ENCODE results near the gene KCP. TPM values are rescaled to one million over a fixed set of nuclear protein-coding genes. Genes with fewer than 3 reads are reported as not detected.

The KCP gene
- total and polyA plus RNA-seq, 2 of the 13 experiments (the other 11 are each of a cell fraction or from before 2014, with no cell fraction given), result 0.37 to 1.0 TPM

GRCh38 chr7:128862571-128863432 lies 47.7 kb downstream of the KCP start, which contains the start of gene ATP6V1F (continued):
- TF ChIP-seq TRIM22 (IDR thresholded peaks at IDR 0.05), result no peak
- TF ChIP-seq ZNF382 (CRISPR knock-in tag; IDR thresholded peaks at IDR 0.05; ENCODE audit: borderline replicate concordance), result no peak
- TF ChIP-seq GTF3A (CRISPR knock-in tag; conservative IDR thresholded peaks at IDR 0.05), result no peak
- TF ChIP-seq, protein P1, sequence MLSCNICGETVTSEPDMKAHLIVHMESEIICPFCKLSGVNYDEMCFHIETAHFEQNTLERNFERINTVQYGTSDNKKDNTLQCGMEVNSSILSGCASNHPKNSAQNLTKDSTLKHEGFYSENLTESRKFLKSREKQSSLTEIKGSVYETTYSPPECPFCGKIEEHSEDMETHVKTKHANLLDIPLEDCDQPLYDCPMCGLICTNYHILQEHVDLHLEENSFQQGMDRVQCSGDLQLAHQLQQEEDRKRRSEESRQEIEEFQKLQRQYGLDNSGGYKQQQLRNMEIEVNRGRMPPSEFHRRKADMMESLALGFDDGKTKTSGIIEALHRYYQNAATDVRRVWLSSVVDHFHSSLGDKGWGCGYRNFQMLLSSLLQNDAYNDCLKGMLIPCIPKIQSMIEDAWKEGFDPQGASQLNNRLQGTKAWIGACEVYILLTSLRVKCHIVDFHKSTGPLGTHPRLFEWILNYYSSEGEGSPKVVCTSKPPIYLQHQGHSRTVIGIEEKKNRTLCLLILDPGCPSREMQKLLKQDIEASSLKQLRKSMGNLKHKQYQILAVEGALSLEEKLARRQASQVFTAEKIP (CRISPR knock-in tag; IDR thresholded peaks at IDR 0.05; ENCODE audit: borderline replicate concordance), result no peak
- no peak; the same call in 1 of the 2 replicates for TF ChIP-seq MYC (CRISPR knock-in tag; IDR thresholded peaks at IDR 0.05; ENCODE audit: borderline replicate concordance)
- TF ChIP-seq ZNF12 (CRISPR knock-in tag; IDR thresholded peaks at IDR 0.05), result no peak
- TF ChIP-seq, protein P2, sequence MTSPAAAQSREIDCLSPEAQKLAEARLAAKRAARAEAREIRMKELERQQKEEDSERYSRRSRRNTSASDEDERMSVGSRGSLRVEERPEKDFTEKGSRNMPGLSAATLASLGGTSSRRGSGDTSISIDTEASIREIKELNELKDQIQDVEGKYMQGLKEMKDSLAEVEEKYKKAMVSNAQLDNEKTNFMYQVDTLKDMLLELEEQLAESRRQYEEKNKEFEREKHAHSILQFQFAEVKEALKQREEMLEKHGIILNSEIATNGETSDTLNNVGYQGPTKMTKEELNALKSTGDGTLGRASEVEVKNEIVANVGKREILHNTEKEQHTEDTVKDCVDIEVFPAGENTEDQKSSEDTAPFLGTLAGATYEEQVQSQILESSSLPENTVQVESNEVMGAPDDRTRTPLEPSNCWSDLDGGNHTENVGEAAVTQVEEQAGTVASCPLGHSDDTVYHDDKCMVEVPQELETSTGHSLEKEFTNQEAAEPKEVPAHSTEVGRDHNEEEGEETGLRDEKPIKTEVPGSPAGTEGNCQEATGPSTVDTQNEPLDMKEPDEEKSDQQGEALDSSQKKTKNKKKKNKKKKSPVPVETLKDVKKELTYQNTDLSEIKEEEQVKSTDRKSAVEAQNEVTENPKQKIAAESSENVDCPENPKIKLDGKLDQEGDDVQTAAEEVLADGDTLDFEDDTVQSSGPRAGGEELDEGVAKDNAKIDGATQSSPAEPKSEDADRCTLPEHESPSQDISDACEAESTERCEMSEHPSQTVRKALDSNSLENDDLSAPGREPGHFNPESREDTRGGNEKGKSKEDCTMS (CRISPR knock-in tag; conservative IDR thresholded peaks at IDR 0.05), result no peak
- no peak for TF ChIP-seq ZNF678 (CRISPR knock-in tag; IDR thresholded peaks at IDR 0.05)
- peak; percentile 74 for TF ChIP-seq ZSCAN25 (CRISPR knock-in tag; IDR thresholded peaks at IDR 0.05)
- TF ChIP-seq, protein P3, sequence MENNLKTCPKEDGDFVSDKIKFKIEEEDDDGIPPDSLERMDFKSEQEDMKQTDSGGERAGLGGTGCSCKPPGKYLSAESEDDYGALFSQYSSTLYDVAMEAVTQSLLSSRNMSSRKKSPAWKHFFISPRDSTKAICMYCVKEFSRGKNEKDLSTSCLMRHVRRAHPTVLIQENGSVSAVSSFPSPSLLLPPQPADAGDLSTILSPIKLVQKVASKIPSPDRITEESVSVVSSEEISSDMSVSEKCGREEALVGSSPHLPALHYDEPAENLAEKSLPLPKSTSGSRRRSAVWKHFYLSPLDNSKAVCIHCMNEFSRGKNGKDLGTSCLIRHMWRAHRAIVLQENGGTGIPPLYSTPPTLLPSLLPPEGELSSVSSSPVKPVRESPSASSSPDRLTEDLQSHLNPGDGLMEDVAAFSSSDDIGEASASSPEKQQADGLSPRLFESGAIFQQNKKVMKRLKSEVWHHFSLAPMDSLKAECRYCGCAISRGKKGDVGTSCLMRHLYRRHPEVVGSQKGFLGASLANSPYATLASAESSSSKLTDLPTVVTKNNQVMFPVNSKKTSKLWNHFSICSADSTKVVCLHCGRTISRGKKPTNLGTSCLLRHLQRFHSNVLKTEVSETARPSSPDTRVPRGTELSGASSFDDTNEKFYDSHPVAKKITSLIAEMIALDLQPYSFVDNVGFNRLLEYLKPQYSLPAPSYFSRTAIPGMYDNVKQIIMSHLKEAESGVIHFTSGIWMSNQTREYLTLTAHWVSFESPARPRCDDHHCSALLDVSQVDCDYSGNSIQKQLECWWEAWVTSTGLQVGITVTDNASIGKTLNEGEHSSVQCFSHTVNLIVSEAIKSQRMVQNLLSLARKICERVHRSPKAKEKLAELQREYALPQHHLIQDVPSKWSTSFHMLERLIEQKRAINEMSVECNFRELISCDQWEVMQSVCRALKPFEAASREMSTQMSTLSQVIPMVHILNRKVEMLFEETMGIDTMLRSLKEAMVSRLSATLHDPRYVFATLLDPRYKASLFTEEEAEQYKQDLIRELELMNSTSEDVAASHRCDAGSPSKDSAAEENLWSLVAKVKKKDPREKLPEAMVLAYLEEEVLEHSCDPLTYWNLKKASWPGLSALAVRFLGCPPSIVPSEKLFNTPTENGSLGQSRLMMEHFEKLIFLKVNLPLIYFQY (CRISPR knock-in tag; IDR thresholded peaks at IDR 0.05; ENCODE audit: borderline replicate concordance), result no peak
- TF ChIP-seq ZNF275 (CRISPR knock-in tag; IDR thresholded peaks at IDR 0.05; ENCODE audit: borderline replicate concordance), result no peak; the same call in 1 of the 2 replicates
- TF ChIP-seq ZNF691 (CRISPR knock-in tag; IDR thresholded peaks at IDR 0.05; ENCODE audit: borderline replicate concordance, low read depth), result no peak
- TF ChIP-seq GLMP (CRISPR knock-in tag; IDR thresholded peaks at IDR 0.05; ENCODE audit: borderline replicate concordance), result no peak
- TF ChIP-seq ZNF607 (CRISPR knock-in tag; IDR thresholded peaks at IDR 0.05; ENCODE audit: borderline replicate concordance), result peak; percentile 68; the same call in 1 of the 2 replicates
